ENCODE measurements around the gene TAC4.

DNA sequence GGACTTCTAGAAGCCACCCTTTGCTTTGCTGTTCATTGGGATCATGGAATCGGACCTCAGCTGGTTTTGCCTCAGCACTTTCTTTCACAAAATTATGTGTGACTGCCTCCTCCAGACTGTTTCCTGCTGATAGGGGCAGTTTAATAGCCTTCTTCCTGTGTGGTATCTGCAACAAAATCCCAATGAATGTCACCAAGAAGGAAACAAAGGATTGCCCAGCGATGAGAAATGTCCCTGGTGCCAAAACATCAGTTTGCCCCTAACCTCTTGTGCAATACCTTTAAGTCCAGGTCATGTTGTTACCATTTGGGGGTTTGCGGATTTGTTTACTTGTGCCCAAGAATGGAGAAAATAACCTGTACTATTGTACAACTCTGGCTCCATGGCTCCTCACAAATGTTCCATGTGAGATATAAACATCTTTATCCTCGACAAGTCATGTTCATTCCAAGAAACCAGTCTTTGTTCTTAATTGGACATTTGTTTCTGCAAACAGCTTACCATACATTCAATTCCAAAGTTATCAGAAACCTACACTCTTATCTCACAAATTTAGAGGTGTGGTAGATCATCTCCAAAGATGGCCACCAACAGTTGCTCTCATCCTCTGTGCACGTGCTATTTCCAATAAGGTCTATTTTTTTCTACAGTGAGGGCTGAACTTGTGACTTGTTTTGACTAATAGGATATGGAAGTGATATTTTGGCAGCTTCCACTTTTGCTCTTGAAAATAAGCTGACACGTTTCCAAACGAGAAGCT lies 14.8 kb downstream of the TAC4 start:
- TF ChIP-seq, protein P1, sequence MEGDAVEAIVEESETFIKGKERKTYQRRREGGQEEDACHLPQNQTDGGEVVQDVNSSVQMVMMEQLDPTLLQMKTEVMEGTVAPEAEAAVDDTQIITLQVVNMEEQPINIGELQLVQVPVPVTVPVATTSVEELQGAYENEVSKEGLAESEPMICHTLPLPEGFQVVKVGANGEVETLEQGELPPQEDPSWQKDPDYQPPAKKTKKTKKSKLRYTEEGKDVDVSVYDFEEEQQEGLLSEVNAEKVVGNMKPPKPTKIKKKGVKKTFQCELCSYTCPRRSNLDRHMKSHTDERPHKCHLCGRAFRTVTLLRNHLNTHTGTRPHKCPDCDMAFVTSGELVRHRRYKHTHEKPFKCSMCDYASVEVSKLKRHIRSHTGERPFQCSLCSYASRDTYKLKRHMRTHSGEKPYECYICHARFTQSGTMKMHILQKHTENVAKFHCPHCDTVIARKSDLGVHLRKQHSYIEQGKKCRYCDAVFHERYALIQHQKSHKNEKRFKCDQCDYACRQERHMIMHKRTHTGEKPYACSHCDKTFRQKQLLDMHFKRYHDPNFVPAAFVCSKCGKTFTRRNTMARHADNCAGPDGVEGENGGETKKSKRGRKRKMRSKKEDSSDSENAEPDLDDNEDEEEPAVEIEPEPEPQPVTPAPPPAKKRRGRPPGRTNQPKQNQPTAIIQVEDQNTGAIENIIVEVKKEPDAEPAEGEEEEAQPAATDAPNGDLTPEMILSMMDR (IDR thresholded peaks at IDR 0.05; ENCODE audit: insufficient read depth, low read depth, low read length) = no peak
- TF ChIP-seq EZH2 (IDR thresholded peaks at IDR 0.05; ENCODE audit: insufficient read depth, low read length) = no peak
